Peyer's patch (tissue), 4 donors: ENCODE data around the gene TEX29. TPM values are rescaled to one million over a fixed set of nuclear protein-coding genes. Genes with fewer than 3 reads are reported as not detected.

ENCODE experiments used
- DNase-seq, 3 donors: peaks; one replicate each; pipeline ENCODE4 v3.0.0-alpha.2; 2017 to 2019
- H3K27ac ChIP-seq, 4 donors: fragments of 200-600 bp; sonication (generic); one replicate each; pipeline ENCODE4 v1.5.1; 2016 to 2019
- H3K27me3 ChIP-seq, 2 donors: fragments of 200-600 bp; sonication (generic); one replicate each; pipeline ENCODE4 v1.5.1; 2019
- H3K36me3 ChIP-seq, 3 donors: fragments of 200-600 bp; sonication (generic); one replicate each; pipeline ENCODE4 v1.5.1; 2016 to 2019
- H3K4me1 ChIP-seq, 4 donors: fragments of 200-600 bp; sonication (generic); one replicate each; pipeline ENCODE4 v1.5.1; 2016 to 2019
- H3K4me3 ChIP-seq, 4 donors: fragments of 200-600 bp; sonication (generic); 1 replicate in 3 of 4; 2 replicates in 1 of 4; pipeline ENCODE4 v1.5.1; 2016 to 2019; ENCODE audit warnings: mild to moderate bottlenecking in 1 of 4
- H3K9me3 ChIP-seq, 4 donors: fragments of 200-600 bp; sonication (generic); one replicate each; pipeline ENCODE4 v1.5.1; 2016 to 2019; ENCODE audit warnings: mild to moderate bottlenecking in 1 of 4
- CTCF ChIP-seq, 6 experiments: fragments of 450-650 bp in 4 of 6; fragments of 200-600 bp in 2 of 6; sonication (generic) in 1 of 6; IDR thresholded peaks; one replicate each; pipeline ENCODE4 v1.5.1; 2017 to 2019; ENCODE audit warnings: antibody characterized with exemption in 6 of 6, mild to moderate bottlenecking in 3 of 6, moderate library complexity in 1 of 6
- POLR2A ChIP-seq, 2 donors: fragments of 450-650 bp; IDR thresholded peaks; one replicate each; pipeline ENCODE4 v1.5.1; 2017; ENCODE audit warnings: antibody characterized with exemption in 2 of 2, mild to moderate bottlenecking in 2 of 2, moderate library complexity in 2 of 2
- total RNA-seq, 4 donors: library from RNA; depleted of rRNA; stranded (reverse); fragments of >200 nt; gene quantifications; one replicate each; pipeline ENCODE4 v1.1.0, GENCODE V29; 2016

Gene TEX29
- total RNA-seq, 4 donors from 2014 or later: not detected

- Histone ChIP-seq H3K27ac (no peak overlapping the region), H3K9me3 (no peaks in the 10 kb centered on the region), H3K36me3 (no peaks in the 10 kb centered on the region), H3K4me1 (no peaks in the 10 kb centered on the region), H3K27me3 (no peaks in the 10 kb centered on the region), H3K4me3 (no peak overlapping the region)
- TF ChIP-seq CTCF (IDR thresholded peaks at IDR 0.05) (no peak), POLR2A (IDR thresholded peaks at IDR 0.05) (no peak)
- DNase-seq: no peak
Observed at GRCh38 chr13:111370147-111370546, 49.7 kb downstream of the TEX29 start.

- Histone ChIP-seq H3K27ac (no peak overlapping the region), H3K36me3 (no peaks in the 10 kb centered on the region), H3K9me3 (no peaks in the 10 kb centered on the region), H3K4me1 (no peaks in the 10 kb centered on the region), H3K4me3 (no peak overlapping the region), H3K27me3 (no peaks in the 10 kb centered on the region)
- no peak for TF ChIP-seq POLR2A (IDR thresholded peaks at IDR 0.05)
- no peak for TF ChIP-seq CTCF (IDR thresholded peaks at IDR 0.05)
- DNase-seq: no peak
Observed at GRCh38 chr13:111370570-111371535, 50.4 kb downstream of the TEX29 start.

- H3K4me3 ChIP-seq: no peak overlapping the region
- DNase-seq: no peak
- no peaks in the 10 kb centered on the region for H3K9me3 ChIP-seq
- H3K4me1 ChIP-seq: no peaks in the 10 kb centered on the region
- no peaks in the 10 kb centered on the region for H3K27me3 ChIP-seq
- no peak for TF ChIP-seq CTCF (IDR thresholded peaks at IDR 0.05)
- no peak for TF ChIP-seq POLR2A (IDR thresholded peaks at IDR 0.05)
- H3K36me3 ChIP-seq: no peaks in the 10 kb centered on the region
- H3K27ac ChIP-seq: no peak overlapping the region
Observed at GRCh38 chr13:111371720-111372119, 51.3 kb downstream of the TEX29 start.

- no peaks in the 10 kb centered on the region for H3K27me3 ChIP-seq
- no peak overlapping the region for H3K4me3 ChIP-seq
- H3K27ac ChIP-seq: no peak overlapping the region
- DNase-seq: no peak
- H3K36me3 ChIP-seq: no peaks in the 10 kb centered on the region
- no peaks in the 10 kb centered on the region for H3K4me1 ChIP-seq
- TF ChIP-seq POLR2A (IDR thresholded peaks at IDR 0.05) (no peak), CTCF (IDR thresholded peaks at IDR 0.05) (no peak)
- H3K9me3 ChIP-seq: no peaks in the 10 kb centered on the region
Observed at GRCh38 chr13:111372651-111373425, 52.4 kb downstream of the TEX29 start.

- Histone ChIP-seq H3K27me3 (no peaks in the 10 kb centered on the region), H3K9me3 (no peaks in the 10 kb centered on the region), H3K36me3 (no peaks in the 10 kb centered on the region), H3K4me1 (no peaks in the 10 kb centered on the region), H3K4me3 (no peak overlapping the region), H3K27ac (no peak overlapping the region)
- TF ChIP-seq POLR2A (IDR thresholded peaks at IDR 0.05) (no peak), CTCF (IDR thresholded peaks at IDR 0.05) (no peak)
- DNase-seq: no peak
Observed at GRCh38 chr13:111373486-111373885, 53.0 kb downstream of the TEX29 start.
